ENCODE data around the gene SEMA3F.

The SEMA3F gene

DNA sequence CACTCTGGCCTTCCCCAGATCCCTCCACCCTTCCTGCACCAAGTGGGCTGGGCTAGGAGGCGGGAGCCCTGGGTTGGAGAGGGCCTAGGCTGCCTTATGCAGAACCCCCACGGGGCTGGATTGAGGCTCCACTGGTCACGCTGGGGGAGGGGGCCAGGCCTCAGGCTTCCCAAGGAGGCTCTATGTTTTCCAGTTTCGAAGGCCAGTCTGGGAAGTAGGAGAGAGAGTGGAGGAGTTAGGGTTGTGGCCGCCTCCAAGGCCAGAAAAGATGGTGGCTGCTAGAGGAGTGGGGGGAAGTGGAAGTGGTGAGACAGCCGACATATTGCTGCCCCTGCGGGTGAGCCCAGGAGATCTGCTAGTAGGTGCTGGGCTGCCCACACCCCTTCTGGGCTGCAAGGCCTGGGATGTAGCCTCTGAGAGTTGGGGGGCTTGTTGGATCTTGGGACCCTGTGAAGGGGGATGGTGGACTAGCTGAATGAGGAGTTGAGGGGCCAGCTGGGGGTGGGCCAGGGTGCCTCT lies 82.1 kb downstream of the SEMA3F start:
- Histone ChIP-seq H3K36me3 (replicated peaks; ENCODE audit: low read depth, low read length) (peaks cover 16% of the 10 kb centered on the region), H3K27ac (ENCODE audit: low read length) (peak overlapping the region; percentile 71), H3K4me1 (ENCODE audit: low read length) (peaks cover 36% of the 10 kb centered on the region), H3K27me3 (ENCODE audit: low read depth, low read length) (no peaks in the 10 kb centered on the region), H3K4me3 (ENCODE audit: low read length) (peak overlapping the region; percentile 90), H3K79me2 (ENCODE audit: low read length) (peaks cover 60% of the 10 kb centered on the region), H3K4me2 (ENCODE audit: low read length) (peak overlapping the region; percentile 96), H3K9me3 (ENCODE audit: insufficient read depth, low read length) (no peaks in the 10 kb centered on the region), H3K9ac (ENCODE audit: low read length) (peak overlapping the region; percentile 89), H2AFZ (ENCODE audit: low read depth, low read length) (no peak overlapping the region), H4K20me1 (ENCODE audit: insufficient read depth, low read length) (peaks cover 39% of the 10 kb centered on the region)
- TF ChIP-seq, protein P1, sequence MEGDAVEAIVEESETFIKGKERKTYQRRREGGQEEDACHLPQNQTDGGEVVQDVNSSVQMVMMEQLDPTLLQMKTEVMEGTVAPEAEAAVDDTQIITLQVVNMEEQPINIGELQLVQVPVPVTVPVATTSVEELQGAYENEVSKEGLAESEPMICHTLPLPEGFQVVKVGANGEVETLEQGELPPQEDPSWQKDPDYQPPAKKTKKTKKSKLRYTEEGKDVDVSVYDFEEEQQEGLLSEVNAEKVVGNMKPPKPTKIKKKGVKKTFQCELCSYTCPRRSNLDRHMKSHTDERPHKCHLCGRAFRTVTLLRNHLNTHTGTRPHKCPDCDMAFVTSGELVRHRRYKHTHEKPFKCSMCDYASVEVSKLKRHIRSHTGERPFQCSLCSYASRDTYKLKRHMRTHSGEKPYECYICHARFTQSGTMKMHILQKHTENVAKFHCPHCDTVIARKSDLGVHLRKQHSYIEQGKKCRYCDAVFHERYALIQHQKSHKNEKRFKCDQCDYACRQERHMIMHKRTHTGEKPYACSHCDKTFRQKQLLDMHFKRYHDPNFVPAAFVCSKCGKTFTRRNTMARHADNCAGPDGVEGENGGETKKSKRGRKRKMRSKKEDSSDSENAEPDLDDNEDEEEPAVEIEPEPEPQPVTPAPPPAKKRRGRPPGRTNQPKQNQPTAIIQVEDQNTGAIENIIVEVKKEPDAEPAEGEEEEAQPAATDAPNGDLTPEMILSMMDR (IDR thresholded peaks at IDR 0.05; ENCODE audit: low read depth, low read length), result no peak
- no peak for TF ChIP-seq EZH2phosphoT487 (IDR thresholded peaks at IDR 0.05; ENCODE audit: low read depth)

DNA sequence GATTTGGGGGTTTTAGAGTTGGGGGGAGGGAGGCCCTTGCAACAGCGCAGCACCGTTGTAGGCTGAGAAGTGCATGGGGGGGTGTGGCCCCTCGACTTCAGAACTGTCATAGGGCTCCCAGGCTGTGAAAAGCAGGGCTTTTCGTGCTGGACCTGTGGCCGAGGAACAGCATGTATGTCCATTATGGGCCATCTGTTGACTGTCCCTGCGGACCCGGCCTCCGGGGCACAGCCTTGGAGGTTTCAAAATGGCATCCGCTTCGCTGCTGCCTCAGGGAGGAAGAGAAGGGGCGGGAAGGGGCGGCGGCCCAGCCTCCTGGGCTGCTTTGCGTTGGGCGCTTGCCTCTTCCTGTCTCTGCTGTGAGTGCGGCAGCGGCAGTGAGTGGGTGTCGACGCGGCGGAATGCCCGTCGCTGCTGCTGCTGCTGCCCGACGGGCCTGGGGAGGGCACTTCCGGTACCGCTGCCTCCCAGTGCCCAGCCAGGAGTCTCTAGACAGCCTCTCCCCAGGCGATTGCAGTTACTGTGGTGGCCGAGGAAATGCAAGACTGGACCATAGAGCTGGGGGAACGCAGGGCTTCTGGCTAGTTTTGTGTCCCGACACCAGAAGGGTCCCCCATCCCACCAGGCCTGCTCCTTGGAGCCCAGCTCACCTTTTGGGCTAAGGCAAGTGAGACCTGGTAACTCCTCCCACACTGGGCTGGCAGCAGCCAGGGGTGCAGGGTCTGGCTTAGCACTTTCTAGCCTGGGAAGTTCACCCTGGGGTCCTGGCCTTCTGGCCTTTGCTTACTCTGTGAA lies 82.8 kb downstream of the SEMA3F start:
- H4K20me1 ChIP-seq (ENCODE audit: insufficient read depth, low read length), result peaks cover 40% of the 10 kb centered on the region
- peak overlapping the region; percentile 71 for H3K27ac ChIP-seq (ENCODE audit: low read length)
- H3K4me1 ChIP-seq (ENCODE audit: low read length), result peaks cover 43% of the 10 kb centered on the region

DNA sequence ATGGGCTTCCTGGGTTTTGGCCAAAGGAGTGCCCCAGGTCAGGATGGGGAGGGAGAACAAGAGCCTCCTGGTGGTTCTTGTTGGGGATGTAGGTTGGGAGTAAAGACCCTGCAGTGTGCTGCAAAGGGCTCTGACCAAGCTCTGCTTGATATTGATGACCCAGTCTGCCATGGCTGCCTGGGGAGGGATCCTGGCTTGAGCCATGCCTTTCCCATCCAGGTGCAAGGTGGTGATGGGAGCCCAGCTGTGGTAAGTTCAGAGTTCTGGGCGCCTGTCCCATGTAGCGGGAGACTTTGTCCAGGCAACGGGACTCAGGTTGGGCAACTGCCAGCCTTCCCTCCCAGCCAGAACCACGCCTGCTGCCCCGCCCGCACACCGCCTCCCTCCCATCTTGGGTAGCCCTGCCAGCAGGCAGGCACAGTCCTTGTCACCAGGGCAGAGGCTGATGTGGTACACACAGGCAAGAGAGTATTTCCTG lies 83.5 kb downstream of the SEMA3F start:
- peaks cover 73% of the 10 kb centered on the region for H3K79me2 ChIP-seq (ENCODE audit: low read length)
- H3K4me3 ChIP-seq (ENCODE audit: low read length), result peak overlapping the region; percentile 90
- no peaks in the 10 kb centered on the region for H3K9me3 ChIP-seq (ENCODE audit: insufficient read depth, low read length)
- H3K27me3 ChIP-seq (ENCODE audit: low read depth, low read length), result no peaks in the 10 kb centered on the region
- H3K4me1 ChIP-seq (ENCODE audit: low read length), result peaks cover 49% of the 10 kb centered on the region
- H3K27ac ChIP-seq (ENCODE audit: low read length), result peak overlapping the region; percentile 71
- H3K9ac ChIP-seq (ENCODE audit: low read length), result peak overlapping the region; percentile 89
- H4K20me1 ChIP-seq (ENCODE audit: insufficient read depth, low read length), result peaks cover 42% of the 10 kb centered on the region
- H2AFZ ChIP-seq (ENCODE audit: low read depth, low read length), result no peak overlapping the region
- TF ChIP-seq, protein P1 (IDR thresholded peaks at IDR 0.05; ENCODE audit: low read depth, low read length), result no peak
- no peak for TF ChIP-seq EZH2phosphoT487 (IDR thresholded peaks at IDR 0.05; ENCODE audit: low read depth)
- peak overlapping the region; percentile 96 for H3K4me2 ChIP-seq (ENCODE audit: low read length)
- H3K36me3 ChIP-seq (replicated peaks; ENCODE audit: low read depth, low read length), result peaks cover 19% of the 10 kb centered on the region

More for the DNA sequence above, 82.8 kb downstream of the SEMA3F start:
- TF ChIP-seq, protein P1 (IDR thresholded peaks at IDR 0.05; ENCODE audit: low read depth, low read length), result no peak
- no peak for TF ChIP-seq EZH2phosphoT487 (IDR thresholded peaks at IDR 0.05; ENCODE audit: low read depth)
- no peak overlapping the region for H2AFZ ChIP-seq (ENCODE audit: low read depth, low read length)
- peaks cover 67% of the 10 kb centered on the region for H3K79me2 ChIP-seq (ENCODE audit: low read length)
- H3K36me3 ChIP-seq (replicated peaks; ENCODE audit: low read depth, low read length), result peaks cover 16% of the 10 kb centered on the region
- no peaks in the 10 kb centered on the region for H3K27me3 ChIP-seq (ENCODE audit: low read depth, low read length)
- H3K9me3 ChIP-seq (ENCODE audit: insufficient read depth, low read length), result no peaks in the 10 kb centered on the region
- peak overlapping the region; percentile 90 for H3K4me3 ChIP-seq (ENCODE audit: low read length)
- H3K4me2 ChIP-seq (ENCODE audit: low read length), result peak overlapping the region; percentile 96
- H3K9ac ChIP-seq (ENCODE audit: low read length), result peak overlapping the region; percentile 89
